B cell (primary cell): ENCODE measurements around the gene PIGBOS1. TPM values are rescaled to one million over a fixed set of nuclear protein-coding genes. Genes with fewer than 3 reads are reported as not detected.

ENCODE experiments used
- ATAC-seq: fragments of 200-7000 bp; cut with Tn5 transposase; one replicate; pipeline ENCODE4 v1.10.0; 2021; ENCODE audit warnings: low read depth, mild to moderate bottlenecking, moderate number of reproducible peaks, moderate library complexity
- CTCF ChIA-PET: fragments of 350-600 bp; sonication (Branson Sonifier 250); formaldehyde crosslinking; loops from one replicate; lab custom pipeline; 2021; ENCODE audit warnings: antibody characterized with exemption, inconsistent platforms; lab: Charles Lee
- POLR2A ChIA-PET: fragments of 350-600 bp; sonication (Branson Sonifier 250); formaldehyde crosslinking; loops from one replicate; lab custom pipeline; 2021; ENCODE audit warnings: antibody characterized with exemption; lab: Charles Lee
- DNase-seq: peaks from one replicate; pipeline ENCODE4 v3.0.0; 2013
- H2AFZ ChIP-seq: 2 replicates; pipeline ENCODE4 v1.6.1; 2012; ENCODE audit warnings: mild to moderate bottlenecking, low read depth, low read length; ENCODE audit not compliant: insufficient read depth, poor library complexity, severe bottlenecking
- H3K27ac ChIP-seq, 2 donors: 1 replicate in 1 of 2; 2 replicates in 1 of 2; pipeline ENCODE4 v1.5.1; 2012 to 2013; ENCODE audit warnings: low read length in 2 of 2, mild to moderate bottlenecking in 2 of 2, moderate library complexity in 1 of 2
- H3K27me3 ChIP-seq, 4 experiments: fragments of 200-600 bp in 1 of 4; sonication (generic) in 1 of 4; replicated peaks in 1 of 4; 1 replicate in 2 of 4; 2 replicates in 2 of 4; pipeline versions ENCODE4 v1.6.1 to v1.7.0; 2013 to 2016; ENCODE audit warnings: low read length in 3 of 4, mild to moderate bottlenecking in 2 of 4, mixed read lengths in 1 of 4, moderate library complexity in 1 of 4; ENCODE audit not compliant: insufficient read depth in 4 of 4, control insufficient read depth in 3 of 4; ENCODE audit errors: control extremely low read depth in 1 of 4
- H3K36me3 ChIP-seq, 2 experiments: replicated peaks in 1 of 2; 1 replicate in 1 of 2; 2 replicates in 1 of 2; pipeline versions ENCODE4 v1.6.1 to v1.7.1; 2013; ENCODE audit warnings: low read length in 1 of 2; ENCODE audit not compliant: insufficient read depth in 2 of 2, control insufficient read depth in 1 of 2; ENCODE audit errors: control extremely low read depth in 1 of 2, extremely low read depth in 1 of 2
- H3K4me1 ChIP-seq, 2 donors: fragments of 200-600 bp in 1 of 2; sonication (generic) in 1 of 2; 1 replicate in 1 of 2; 2 replicates in 1 of 2; pipeline versions ENCODE4 v1.5.1 to v1.6.1; 2013 to 2017; ENCODE audit warnings: low read length in 2 of 2; ENCODE audit not compliant: control insufficient read depth in 2 of 2, insufficient read depth in 2 of 2
- H3K4me2 ChIP-seq: replicated peaks from 2 replicates; pipeline ENCODE3; 2012; ENCODE audit warnings: mild to moderate bottlenecking, low read depth, low read length; ENCODE audit not compliant: poor library complexity, severe bottlenecking
- H3K4me3 ChIP-seq, 5 experiments: fragments of 200-600 bp in 1 of 5; sonication (generic) in 1 of 5; 1 replicate in 3 of 5; 2 replicates in 2 of 5; pipeline versions ENCODE4 v1.5.1 to v1.7.0; 2011 to 2016; ENCODE audit warnings: low read length in 4 of 5, mild to moderate bottlenecking in 4 of 5, low read depth in 2 of 5, control low read depth in 1 of 5, moderate library complexity in 1 of 5; ENCODE audit not compliant: insufficient read depth in 1 of 5; ENCODE audit errors: control extremely low read depth in 1 of 5, extremely low read depth in 1 of 5
- H3K79me2 ChIP-seq: fragments of 200-600 bp; sonication (generic); one replicate; pipeline ENCODE4 v1.6.0; 2016; ENCODE audit warnings: low read length; ENCODE audit not compliant: control insufficient read depth, insufficient read depth
- H3K9ac ChIP-seq: fragments of 200-600 bp; sonication (generic); 2 replicates; pipeline ENCODE4 v1.6.1; 2017; ENCODE audit warnings: mild to moderate bottlenecking, low read length, moderate library complexity
- H3K9me3 ChIP-seq, 3 donors: one replicate each; pipeline versions ENCODE4 v1.6.1 to v1.7.1; 2013; ENCODE audit warnings: low read length in 2 of 3; ENCODE audit not compliant: control insufficient read depth in 2 of 3, insufficient read depth in 1 of 3; ENCODE audit errors: control extremely low read depth in 1 of 3
- H4K20me1 ChIP-seq: 2 replicates; pipeline ENCODE4 v1.6.0; 2012; ENCODE audit warnings: mild to moderate bottlenecking, low read length; ENCODE audit not compliant: insufficient read depth, control insufficient read depth, poor library complexity, severe bottlenecking
- H3K27ac Mint-ChIP-seq: one replicate; pipeline ENCODE4 v1.8.0; 2021; ENCODE audit warnings: mixed read lengths
- H3K27me3 Mint-ChIP-seq: one replicate; pipeline ENCODE4 v1.8.0; 2021; ENCODE audit warnings: mixed read lengths
- H3K4me1 Mint-ChIP-seq: one replicate; pipeline ENCODE4 v1.8.0; 2021; ENCODE audit warnings: mixed read lengths
- H3K4me3 Mint-ChIP-seq: one replicate; pipeline ENCODE4 v1.8.0; 2021; ENCODE audit warnings: mixed read lengths
- H3K9me3 Mint-ChIP-seq: one replicate; pipeline ENCODE4 v1.8.0; 2022; ENCODE audit warnings: mixed read lengths; ENCODE audit not compliant: insufficient read depth
- EZH2 ChIP-seq: IDR thresholded peaks from 2 replicates; pipeline ENCODE4 v1.6.1; 2012; ENCODE audit warnings: borderline replicate concordance, low read depth, mild to moderate bottlenecking, moderate library complexity, low read length; ENCODE audit not compliant: insufficient read depth, poor library complexity, severe bottlenecking
- WGBS: methylation state at CpG from one replicate; pipeline ENCODE4 v1.1.5; 2013; ENCODE audit warnings: missing lambda C conversion rate; ENCODE audit not compliant: insufficient coverage; 5-methylcytosine and 5-hydroxymethylcytosine counted together
- intact Hi-C: fragments of 100-400 bp; cut with micrococcal nuclease; formaldehyde crosslinking; loops from one replicate; pipeline ENCODE4 v1.10.0; 2022
- polyA plus RNA-seq: library from polyadenylated mRNA; depleted of rRNA; stranded (reverse); fragments of >200 nt; gene quantifications from 2 replicates; pipeline ENCODE4 v1.2.3, GENCODE V29; 2012
- total RNA-seq, 2 donors: library from RNA; stranded (reverse); fragments of 120-200 nt in 1 of 2; gene quantifications; 1 replicate in 1 of 2; 2 replicates in 1 of 2; pipeline versions ENCODE4 v1.2.3 to v1.2.4, GENCODE V29; 2013 to 2022
- TF ChIP-seq, protein P1 (sequence below): fragments of 200-600 bp; IDR thresholded peaks from one replicate; pipeline ENCODE4 v1.8.0; 2022; ENCODE audit warnings: antibody characterized with exemption, mild to moderate bottlenecking

PIGBOS1 gene
- total and polyA plus RNA-seq, 2 donors (not counting 1 experiment from before 2014, with no cell fraction given), result 15.4 to 16.4 TPM

DNA sequence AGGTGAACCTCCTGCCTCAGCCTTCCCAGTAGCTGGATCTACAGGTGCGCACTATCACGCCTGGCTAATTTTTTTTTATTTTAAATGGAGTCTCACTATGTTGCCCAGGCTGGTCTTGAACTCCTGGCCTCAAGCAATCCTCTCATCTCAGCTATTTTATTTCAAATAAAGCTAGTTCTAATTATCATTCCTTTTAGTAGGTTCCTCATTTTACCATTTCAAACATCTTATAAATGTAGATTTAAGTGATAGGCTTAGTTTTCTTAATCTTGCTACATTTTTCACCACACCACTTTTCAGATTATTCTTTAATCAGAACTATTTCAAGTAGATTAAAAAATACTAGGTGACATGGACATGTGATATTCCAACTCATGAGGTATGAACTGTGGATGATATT lies 30.4 kb upstream of the PIGBOS1 start:
- H2AFZ ChIP-seq, result no peak overlapping the region
- H3K27me3 Mint-ChIP-seq, result no peaks in the 10 kb centered on the region
- no peaks in the 10 kb centered on the region for H3K27me3 ChIP-seq
- intact Hi-C loops, result no loop called here
- H3K9ac ChIP-seq, result no peak overlapping the region
- CTCF ChIA-PET, result interaction anchor here (0.6 kb wide), 1 partner anchor 32 kb away, joined by 5 read pairs; no protein-coding TSS in a partner anchor
- POLR2A ChIA-PET, result no interaction called here
- H3K27ac Mint-ChIP-seq, result no peak overlapping the region
- H3K79me2 ChIP-seq, result no peaks in the 10 kb centered on the region
- H3K4me1 ChIP-seq, result no peaks in the 10 kb centered on the region
- H3K4me1 Mint-ChIP-seq, result no peaks in the 10 kb centered on the region
- no peak overlapping the region for H3K4me2 ChIP-seq
- WGBS, result 80% methylated on average over 1 of the region's 2 CpGs
- no peaks in the 10 kb centered on the region for H3K9me3 Mint-ChIP-seq
- no peaks in the 10 kb centered on the region for H3K9me3 ChIP-seq
- H3K27ac ChIP-seq, result no peak overlapping the region
- no peak overlapping the region for H3K4me3 ChIP-seq
- peaks cover 4 to 18% of the 10 kb centered on the region in 2 experiments for H3K36me3 ChIP-seq
- no peaks in the 10 kb centered on the region for H4K20me1 ChIP-seq
- H3K4me3 Mint-ChIP-seq, result no peak overlapping the region
- TF ChIP-seq, protein P1, sequence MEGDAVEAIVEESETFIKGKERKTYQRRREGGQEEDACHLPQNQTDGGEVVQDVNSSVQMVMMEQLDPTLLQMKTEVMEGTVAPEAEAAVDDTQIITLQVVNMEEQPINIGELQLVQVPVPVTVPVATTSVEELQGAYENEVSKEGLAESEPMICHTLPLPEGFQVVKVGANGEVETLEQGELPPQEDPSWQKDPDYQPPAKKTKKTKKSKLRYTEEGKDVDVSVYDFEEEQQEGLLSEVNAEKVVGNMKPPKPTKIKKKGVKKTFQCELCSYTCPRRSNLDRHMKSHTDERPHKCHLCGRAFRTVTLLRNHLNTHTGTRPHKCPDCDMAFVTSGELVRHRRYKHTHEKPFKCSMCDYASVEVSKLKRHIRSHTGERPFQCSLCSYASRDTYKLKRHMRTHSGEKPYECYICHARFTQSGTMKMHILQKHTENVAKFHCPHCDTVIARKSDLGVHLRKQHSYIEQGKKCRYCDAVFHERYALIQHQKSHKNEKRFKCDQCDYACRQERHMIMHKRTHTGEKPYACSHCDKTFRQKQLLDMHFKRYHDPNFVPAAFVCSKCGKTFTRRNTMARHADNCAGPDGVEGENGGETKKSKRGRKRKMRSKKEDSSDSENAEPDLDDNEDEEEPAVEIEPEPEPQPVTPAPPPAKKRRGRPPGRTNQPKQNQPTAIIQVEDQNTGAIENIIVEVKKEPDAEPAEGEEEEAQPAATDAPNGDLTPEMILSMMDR, result no peak
- TF ChIP-seq EZH2, result no peak
- no peak for ATAC-seq
- no peak for DNase-seq

DNA sequence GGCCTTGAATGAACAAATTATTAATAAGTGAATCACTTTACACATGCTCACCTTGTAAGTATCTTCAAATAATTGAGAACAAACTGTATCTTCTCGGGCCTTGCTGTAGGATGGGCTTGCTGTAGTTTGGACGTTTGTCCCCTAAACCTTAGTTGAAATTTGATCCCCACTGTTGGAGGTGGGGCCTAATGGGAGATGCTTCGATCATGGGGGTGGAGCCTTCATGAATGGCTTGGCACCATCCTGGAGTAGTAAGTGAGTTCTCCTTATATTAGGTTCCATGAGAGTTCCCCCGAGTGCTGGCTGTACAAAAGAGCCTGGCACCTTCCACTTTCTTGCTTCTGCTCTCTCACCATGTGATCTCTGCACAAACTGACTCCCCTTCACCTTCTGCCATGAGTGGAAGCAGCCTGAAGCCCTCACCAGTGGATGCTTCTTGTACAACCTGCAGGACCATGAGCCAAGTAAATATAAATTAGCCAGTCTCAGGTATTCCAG lies 29.4 kb upstream of the PIGBOS1 start:
- WGBS, result 92% methylated on average over 3 of the region's 4 CpGs
- no peak for DNase-seq
- Mint-ChIP-seq H3K27ac (no peak overlapping the region), H3K4me3 (no peak overlapping the region), H3K4me1 (no peaks in the 10 kb centered on the region), H3K9me3 (no peaks in the 10 kb centered on the region), H3K27me3 (no peaks in the 10 kb centered on the region)
- Histone ChIP-seq H4K20me1 (no peaks in the 10 kb centered on the region), H3K36me3 (peaks cover 7 to 19% of the 10 kb centered on the region in 2 experiments), H3K4me1 (no peaks in the 10 kb centered on the region), H3K4me2 (no peak overlapping the region), H3K27me3 (no peaks in the 10 kb centered on the region), H3K9ac (no peak overlapping the region), H3K9me3 (no peaks in the 10 kb centered on the region), H3K4me3 (no peak overlapping the region), H3K79me2 (no peaks in the 10 kb centered on the region), H3K27ac (no peak overlapping the region), H2AFZ (no peak overlapping the region)
- no peak for ATAC-seq
- POLR2A ChIA-PET, result no interaction called here
- intact Hi-C loops, result no loop called here
- CTCF ChIA-PET, result no interaction called here
- no peak for TF ChIP-seq EZH2
- TF ChIP-seq, protein P1, result no peak
